GM12874 (cell line): Measurements from ENCODE around the gene ZNF485.
A peak's percentile ranks its signal among the peaks of the same experiment; 100 is the strongest.

Experiments
- CTCF ChIP-seq: IDR thresholded peaks from 2 replicates; pipeline ENCODE4 v1.5.1; 2011; ENCODE audit warnings: low read depth, mild to moderate bottlenecking, control low read depth, low read length, moderate library complexity; ENCODE audit not compliant: insufficient read depth

Gene ZNF485

GRCh38 chr10:43655311-43655710 is 49.1 kb downstream of the ZNF485 start:
- TF ChIP-seq CTCF: no peak

GRCh38 chr10:43658227-43658626 is 52.0 kb downstream of the ZNF485 start:
- TF ChIP-seq CTCF: no peak

- no peak for TF ChIP-seq CTCF
Measured at GRCh38 chr10:43665054-43665453, 58.8 kb downstream of the ZNF485 start.

- no peak for TF ChIP-seq CTCF
Measured at GRCh38 chr10:43666552-43666951, 60.3 kb downstream of the ZNF485 start.

GRCh38 chr10:43667317-43667731 is 61.1 kb downstream of the ZNF485 start:
- 0 out of 2 replicates have a peak, but pooled peaks have one; percentile 13 for TF ChIP-seq CTCF
